ENCODE data around the gene TMTC2. TPM values are rescaled to one million over a fixed set of nuclear protein-coding genes. Genes with fewer than 3 reads are reported as not detected.
A peak's percentile ranks its signal among the peaks of the same experiment; 100 is the strongest.

TMTC2 gene
- total RNA-seq, 1 donor from 2014 or later: 99.3 TPM

DNA sequence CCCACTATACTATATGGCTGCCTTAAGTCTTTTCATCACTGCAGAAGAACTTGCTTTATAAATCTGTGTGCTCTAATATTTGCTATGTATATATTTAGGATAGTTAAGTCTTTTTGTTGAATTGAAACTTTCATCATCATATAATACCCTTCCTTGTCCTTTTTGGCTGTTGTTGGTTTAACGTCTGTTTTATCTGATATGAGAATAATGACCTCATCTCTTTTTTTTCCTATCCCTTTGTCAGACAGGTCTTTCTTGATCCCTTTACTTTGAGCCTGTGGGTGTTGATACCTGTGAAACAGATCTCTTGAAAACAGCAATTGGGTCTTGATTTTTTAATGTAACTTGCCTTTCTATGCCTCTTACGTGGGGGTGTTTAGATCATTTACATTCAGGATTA is 316.3 kb downstream of the TMTC2 start:
- Mint-ChIP-seq H3K36me3 (ENCODE audit: unreplicated experiment) (peaks cover 34% of the 10 kb centered on the region), H3K4me3 (ENCODE audit: unreplicated experiment) (no peak overlapping the region), H3K27me3 (ENCODE audit: unreplicated experiment) (peaks cover 5% of the 10 kb centered on the region), H3K9me3 (ENCODE audit: unreplicated experiment) (peaks cover 7% of the 10 kb centered on the region), H3K4me1 (ENCODE audit: low read depth, unreplicated experiment) (peaks cover 10% of the 10 kb centered on the region), H3K27ac (ENCODE audit: unreplicated experiment) (peak overlapping the region; percentile 45)
- TF ChIP-seq, protein P1, sequence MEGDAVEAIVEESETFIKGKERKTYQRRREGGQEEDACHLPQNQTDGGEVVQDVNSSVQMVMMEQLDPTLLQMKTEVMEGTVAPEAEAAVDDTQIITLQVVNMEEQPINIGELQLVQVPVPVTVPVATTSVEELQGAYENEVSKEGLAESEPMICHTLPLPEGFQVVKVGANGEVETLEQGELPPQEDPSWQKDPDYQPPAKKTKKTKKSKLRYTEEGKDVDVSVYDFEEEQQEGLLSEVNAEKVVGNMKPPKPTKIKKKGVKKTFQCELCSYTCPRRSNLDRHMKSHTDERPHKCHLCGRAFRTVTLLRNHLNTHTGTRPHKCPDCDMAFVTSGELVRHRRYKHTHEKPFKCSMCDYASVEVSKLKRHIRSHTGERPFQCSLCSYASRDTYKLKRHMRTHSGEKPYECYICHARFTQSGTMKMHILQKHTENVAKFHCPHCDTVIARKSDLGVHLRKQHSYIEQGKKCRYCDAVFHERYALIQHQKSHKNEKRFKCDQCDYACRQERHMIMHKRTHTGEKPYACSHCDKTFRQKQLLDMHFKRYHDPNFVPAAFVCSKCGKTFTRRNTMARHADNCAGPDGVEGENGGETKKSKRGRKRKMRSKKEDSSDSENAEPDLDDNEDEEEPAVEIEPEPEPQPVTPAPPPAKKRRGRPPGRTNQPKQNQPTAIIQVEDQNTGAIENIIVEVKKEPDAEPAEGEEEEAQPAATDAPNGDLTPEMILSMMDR (IDR thresholded peaks at IDR 0.05; ENCODE audit: partially characterized antibody, unreplicated experiment): no peak
- no peak for DNase-seq

DNA sequence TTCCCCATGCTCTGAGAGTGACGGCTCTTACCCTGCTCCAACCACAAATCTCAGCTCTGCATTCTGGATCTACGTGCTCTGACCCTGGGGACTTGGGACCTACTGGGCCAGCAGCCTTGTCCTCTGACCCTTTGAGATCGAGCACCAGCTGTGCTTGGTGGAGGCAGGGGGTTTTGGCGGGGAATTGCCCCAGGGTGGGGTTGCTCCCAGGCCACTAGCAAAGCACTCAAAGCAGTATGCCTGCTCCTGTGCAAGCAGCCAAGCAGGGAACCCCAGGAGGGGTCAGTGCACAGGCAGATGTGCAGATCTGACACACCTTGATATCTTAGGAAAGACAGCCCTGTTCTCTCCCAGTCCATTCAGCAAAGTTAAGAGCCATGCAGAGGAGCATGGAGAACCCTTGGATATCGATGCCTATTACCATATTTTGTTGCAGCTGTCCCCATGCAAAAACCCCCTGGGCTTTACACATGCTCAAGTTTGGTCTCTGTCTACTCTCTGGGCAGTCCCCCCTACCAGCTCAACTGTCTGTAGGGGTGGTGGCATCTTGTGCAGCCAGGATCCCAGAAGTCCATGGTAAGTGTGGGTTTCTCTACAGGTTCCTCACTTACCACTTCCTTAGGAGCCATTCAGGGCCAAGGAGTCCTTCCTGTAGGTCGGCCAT is 319.0 kb downstream of the TMTC2 start:
- no peak for DNase-seq
- H3K36me3 Mint-ChIP-seq (ENCODE audit: unreplicated experiment): peaks cover 41% of the 10 kb centered on the region
- TF ChIP-seq, protein P1 (IDR thresholded peaks at IDR 0.05; ENCODE audit: partially characterized antibody, unreplicated experiment): no peak
- H3K27me3 Mint-ChIP-seq (ENCODE audit: unreplicated experiment): peaks cover 5% of the 10 kb centered on the region
- H3K4me1 Mint-ChIP-seq (ENCODE audit: low read depth, unreplicated experiment): peaks cover 10% of the 10 kb centered on the region
- H3K4me3 Mint-ChIP-seq (ENCODE audit: unreplicated experiment): no peak overlapping the region
- no peak overlapping the region for H3K27ac Mint-ChIP-seq (ENCODE audit: unreplicated experiment)
- peaks cover 16% of the 10 kb centered on the region for H3K9me3 Mint-ChIP-seq (ENCODE audit: unreplicated experiment)

DNA sequence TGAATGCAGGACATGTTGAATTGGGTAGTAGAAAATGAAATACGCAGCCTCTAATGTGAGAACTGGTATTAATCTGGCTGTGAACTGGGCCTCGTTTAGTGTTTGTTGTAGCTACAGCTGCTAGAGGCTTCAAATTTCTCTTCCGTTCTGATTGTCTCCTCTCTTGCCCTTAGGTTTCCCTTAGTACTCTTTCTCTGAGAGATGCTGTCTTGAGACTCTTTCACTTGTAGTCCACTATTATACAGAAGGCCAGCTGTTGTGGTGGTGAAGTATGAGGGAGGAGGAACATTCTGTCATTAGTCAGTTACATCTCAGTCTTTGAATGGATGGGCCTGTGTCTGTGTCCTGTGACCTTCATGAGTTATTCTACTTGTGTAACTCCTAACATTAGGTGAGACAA is 322.0 kb downstream of the TMTC2 start:
- Mint-ChIP-seq H3K27me3 (ENCODE audit: unreplicated experiment) (peaks cover 5% of the 10 kb centered on the region), H3K9me3 (ENCODE audit: unreplicated experiment) (peaks cover 18% of the 10 kb centered on the region), H3K36me3 (ENCODE audit: unreplicated experiment) (peaks cover 45% of the 10 kb centered on the region), H3K4me1 (ENCODE audit: low read depth, unreplicated experiment) (peaks cover 6% of the 10 kb centered on the region), H3K27ac (ENCODE audit: unreplicated experiment) (no peak overlapping the region), H3K4me3 (ENCODE audit: unreplicated experiment) (no peak overlapping the region)
- no peak for DNase-seq
- TF ChIP-seq, protein P1 (IDR thresholded peaks at IDR 0.05; ENCODE audit: partially characterized antibody, unreplicated experiment): no peak

DNA sequence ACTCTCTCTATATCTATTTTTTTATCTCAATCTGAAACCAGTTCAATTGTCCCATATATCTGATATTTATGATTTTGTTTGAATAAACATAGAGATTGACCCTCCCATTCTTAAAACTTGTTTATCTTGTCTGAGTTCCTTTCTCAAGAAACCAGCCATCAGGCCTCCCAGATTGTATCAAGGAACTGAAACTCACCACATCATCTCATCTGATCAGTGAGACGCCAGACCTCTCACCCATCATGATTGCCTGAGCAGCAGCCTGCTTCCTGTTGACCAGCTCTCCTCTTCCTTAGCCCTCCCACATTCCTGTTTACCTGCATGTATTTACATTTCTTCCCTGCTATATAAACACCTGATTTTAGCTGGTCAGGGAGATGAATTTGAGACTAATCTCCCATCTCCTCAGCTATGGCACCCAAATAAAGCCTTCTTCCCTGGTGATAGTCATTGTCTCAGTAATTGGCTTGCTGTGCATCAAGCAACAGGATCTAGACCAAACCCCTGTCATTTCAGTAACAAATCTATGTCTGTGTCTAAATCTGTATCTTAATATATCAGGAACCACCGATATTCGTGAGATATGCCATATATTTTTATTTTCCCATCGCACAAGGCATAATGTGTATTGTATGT is 323.6 kb downstream of the TMTC2 start:
- Mint-ChIP-seq H3K27me3 (ENCODE audit: unreplicated experiment) (peaks cover 3% of the 10 kb centered on the region), H3K9me3 (ENCODE audit: unreplicated experiment) (peaks cover 14% of the 10 kb centered on the region), H3K27ac (ENCODE audit: unreplicated experiment) (no peak overlapping the region), H3K4me3 (ENCODE audit: unreplicated experiment) (no peak overlapping the region), H3K36me3 (ENCODE audit: unreplicated experiment) (peaks cover 45% of the 10 kb centered on the region), H3K4me1 (ENCODE audit: low read depth, unreplicated experiment) (no peaks in the 10 kb centered on the region)
- DNase-seq: no peak
- TF ChIP-seq, protein P1 (IDR thresholded peaks at IDR 0.05; ENCODE audit: partially characterized antibody, unreplicated experiment): no peak

All from glutamatergic neuron (in vitro differentiated cells).